Inferior parietal cortex (tissue), 1 donor: Measurements from ENCODE around the gene RHO.

Experiments
- DNase-seq: peaks from one replicate; pipeline ENCODE4 v3.0.0-alpha.2; 2016; ENCODE audit errors: extremely low spot score

The RHO gene

GRCh38 chr3:129577366-129577765 is 48.9 kb downstream of the RHO start:
- no peak for DNase-seq

- DNase-seq: no peak
These were observed 49.7 kb downstream of the RHO start for GRCh38 chr3:129577925-129578786.

GRCh38 chr3:129579991-129580390 is 51.6 kb downstream of the RHO start:
- DNase-seq: no peak

- no peak for DNase-seq
These were observed 53.2 kb downstream of the RHO start for GRCh38 chr3:129581623-129582022.

GRCh38 chr3:129582799-129583198 is 54.4 kb downstream of the RHO start:
- DNase-seq: no peak

GRCh38 chr3:129583289-129583688 is 54.9 kb downstream of the RHO start:
- DNase-seq: no peak

- no peak for DNase-seq
These were observed 56.2 kb downstream of the RHO start for GRCh38 chr3:129584631-129585030.
